ENCODE measurements around the gene ABCC6.

Gene ABCC6

DNA sequence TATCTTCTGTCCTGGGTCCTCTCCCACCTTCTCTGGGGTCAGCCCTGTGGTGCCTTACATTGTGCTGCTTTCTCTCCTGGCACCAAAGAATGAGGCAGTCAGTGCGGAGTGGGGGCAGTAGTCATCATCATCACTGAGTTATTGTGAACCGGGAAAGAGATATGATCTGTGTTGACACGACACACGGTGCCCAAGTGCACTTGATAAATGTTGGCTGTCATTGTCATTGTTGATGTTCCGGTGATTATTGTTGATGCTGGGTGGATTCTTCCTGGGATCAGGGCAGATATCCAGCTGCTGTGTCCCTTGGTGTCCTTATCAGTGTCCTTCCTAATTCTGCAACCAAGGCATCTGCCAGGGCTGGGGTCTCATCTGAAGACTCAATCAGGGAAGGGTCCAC lies 121.7 kb downstream of the ABCC6 start:
- ChIA-PET POLR2A (ENCODE audit: low non-redundant PET) (no interaction called here), CTCF (interaction anchor here (0.5 kb wide), 1 partner anchor 39 kb away, joined by 4 read pairs; no protein-coding TSS in a partner anchor)
- DNase-seq (ENCODE audit: low spot score): no peak
- no peak for TF ChIP-seq CTCF (conservative IDR thresholded peaks at IDR 0.05; ENCODE audit: low read depth)
- H3K27ac ChIP-seq: no peak overlapping the region

DNA sequence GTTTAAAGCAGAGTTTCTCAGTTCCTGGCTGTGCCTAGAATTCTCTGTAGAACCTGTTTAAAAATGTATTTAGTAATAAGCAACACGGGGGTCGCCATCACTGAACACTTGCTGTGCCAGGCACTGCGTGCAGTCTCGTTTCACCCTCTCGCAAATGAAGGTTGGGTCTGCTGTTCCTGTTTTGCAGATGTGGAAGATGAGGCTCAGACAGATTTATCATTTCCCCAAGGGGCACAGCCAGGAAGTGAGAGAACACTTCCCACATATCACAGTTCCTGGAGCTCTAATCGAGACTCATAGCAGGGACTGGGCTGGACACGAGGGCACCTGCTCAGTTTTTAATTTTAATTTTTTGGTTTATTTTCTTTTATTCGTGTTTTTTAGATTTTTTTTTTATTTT lies 122.7 kb downstream of the ABCC6 start:
- CTCF ChIA-PET: no interaction called here
- no peak overlapping the region; the same call in 1 of the 2 replicates for H3K27ac ChIP-seq

DNA sequence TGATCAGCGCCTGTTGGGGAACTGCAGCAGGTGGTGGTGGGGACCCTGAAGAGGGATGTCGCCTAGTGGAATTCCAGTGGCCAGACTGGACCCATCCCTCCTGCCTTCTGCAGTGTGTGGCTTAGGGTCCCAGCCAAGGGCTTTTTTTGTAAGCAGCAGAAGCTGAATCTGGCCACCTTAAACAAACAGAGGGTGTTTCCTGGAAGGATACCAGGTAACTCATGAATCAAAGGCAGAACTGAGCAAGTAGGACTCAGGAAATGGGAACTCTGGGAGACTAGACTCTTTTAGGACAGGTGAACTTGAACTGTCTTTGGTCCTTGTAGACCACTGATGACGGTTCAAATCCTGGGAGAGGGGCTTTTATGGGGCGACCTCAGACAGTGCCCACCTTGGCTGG lies 124.0 kb downstream of the ABCC6 start:
- ChIA-PET CTCF (interaction anchor here (0.7 kb wide), 1 partner anchor 84 kb away, joined by 7 read pairs; no protein-coding TSS in a partner anchor), POLR2A (ENCODE audit: low non-redundant PET) (no interaction called here)
- H3K27ac ChIP-seq: peak overlapping the region; percentile 6; the same call in 1 of the 2 replicates

More for the DNA sequence above, 122.7 kb downstream of the ABCC6 start:
- no peak for DNase-seq (ENCODE audit: low spot score)
- no peak for TF ChIP-seq CTCF (conservative IDR thresholded peaks at IDR 0.05; ENCODE audit: low read depth)
- POLR2A ChIA-PET (ENCODE audit: low non-redundant PET): no interaction called here

More for the DNA sequence above, 124.0 kb downstream of the ABCC6 start:
- no peak for TF ChIP-seq CTCF (conservative IDR thresholded peaks at IDR 0.05; ENCODE audit: low read depth)
- DNase-seq (ENCODE audit: low spot score): no peak
